PC-9 (cell line): ENCODE results near the gene MMP15. TPM values are rescaled to one million over a fixed set of nuclear protein-coding genes. Genes with fewer than 3 reads are reported as not detected.

Experiments
- BruUV-seq: library from RNA; stranded (reverse); fragments of 400-500 nt; replicated peaks from 2 replicates; lab custom pipeline; 2021; lab: Mats Ljungman, UMichigan
- CTCF ChIA-PET: fragments of 300-600 bp; sonication (Branson Sonifier 250); formaldehyde crosslinking; loops from one replicate; lab custom pipeline; 2022; ENCODE audit warnings: antibody characterized with exemption; lab: Charles Lee
- POLR2A ChIA-PET: fragments of 300-600 bp; sonication (Branson Sonifier 250); formaldehyde crosslinking; loops from one replicate; lab custom pipeline; 2022; ENCODE audit warnings: antibody characterized with exemption; ENCODE audit not compliant: unreplicated experiment; lab: Charles Lee
- DNase-seq, 2 experiments: peaks; one replicate each; pipeline versions ENCODE4 v3.0.0 to v3.0.0-alpha.2; 2015 to 2022; ENCODE audit warnings: mixed read lengths in 1 of 2
- H2AFZ ChIP-seq: fragments of 200-600 bp; sonication (generic); 2 replicates; pipeline ENCODE4 v1.8.1; 2017; ENCODE audit warnings: antibody characterized with exemption
- H3F3A ChIP-seq: fragments of 200-600 bp; sonication (generic); 2 replicates; pipeline ENCODE4 v1.8.1; 2017; ENCODE audit warnings: antibody characterized with exemption, mild to moderate bottlenecking, low read depth; ENCODE audit not compliant: insufficient read depth
- H3K27ac ChIP-seq: fragments of 200-600 bp; sonication (generic); 2 replicates; pipeline ENCODE4 v1.6.1; 2016; ENCODE audit warnings: mixed run types
- H3K27me3 ChIP-seq: fragments of 200-600 bp; sonication (generic); 2 replicates; pipeline ENCODE4 v1.6.1; 2016; ENCODE audit warnings: low read depth, mixed run types; ENCODE audit not compliant: insufficient read depth
- H3K36me3 ChIP-seq: fragments of 200-600 bp; sonication (generic); 2 replicates; pipeline ENCODE4 v1.6.1; 2016; ENCODE audit warnings: low read depth, mixed run types
- H3K4me1 ChIP-seq: fragments of 200-600 bp; sonication (generic); replicated peaks from 2 replicates; pipeline ENCODE4 v1.6.1; 2016; ENCODE audit warnings: mixed run types; ENCODE audit not compliant: insufficient read depth
- H3K4me2 ChIP-seq: fragments of 200-600 bp; sonication (generic); 2 replicates; pipeline ENCODE4 v1.6.1; 2017; ENCODE audit warnings: mixed run types
- H3K4me3 ChIP-seq: fragments of 200-600 bp; sonication (generic); 2 replicates; pipeline ENCODE4 v1.6.1; 2016; ENCODE audit warnings: mixed run types
- H3K79me2 ChIP-seq: fragments of 200-600 bp; sonication (generic); 2 replicates; pipeline ENCODE4 v1.6.1; 2017; ENCODE audit warnings: low read depth, mixed run types
- H3K9me2 ChIP-seq: fragments of 200-600 bp; sonication (generic); 2 replicates; pipeline ENCODE4 v1.8.1; 2017; ENCODE audit warnings: mild to moderate bottlenecking; ENCODE audit not compliant: insufficient read depth
- H3K9me3 ChIP-seq: fragments of 200-600 bp; sonication (generic); 2 replicates; pipeline ENCODE4 v1.8.1; 2016; ENCODE audit warnings: low read depth; ENCODE audit not compliant: insufficient read depth
- H4K20me1 ChIP-seq: fragments of 200-600 bp; sonication (generic); 2 replicates; pipeline ENCODE4 v1.8.1; 2017; ENCODE audit not compliant: insufficient read depth
- EZH2 ChIP-seq: fragments of 200-600 bp; sonication (generic); IDR thresholded peaks from 2 replicates; pipeline ENCODE4 v1.8.0; 2017; ENCODE audit warnings: antibody characterized with exemption, low read depth
- intact Hi-C: fragments of 100-400 bp; cut with micrococcal nuclease; formaldehyde crosslinking; loops from one replicate; pipeline ENCODE4 v1.10.0; 2022; ENCODE audit not compliant: unreplicated experiment
- total RNA-seq: library from RNA; stranded (reverse); gene quantifications from 2 replicates; pipeline ENCODE4 v1.2.3, GENCODE V29; 2021
- TF ChIP-seq, protein P1 (sequence below): fragments of 200-600 bp; sonication (generic); conservative IDR thresholded peaks from 2 replicates; pipeline ENCODE4 v1.6.1; 2017; ENCODE audit warnings: mixed run types, antibody characterized with exemption, mild to moderate bottlenecking, moderate library complexity

The MMP15 gene
- total RNA-seq, 1 experiment from 2014 or later: 20.1 TPM

DNA sequence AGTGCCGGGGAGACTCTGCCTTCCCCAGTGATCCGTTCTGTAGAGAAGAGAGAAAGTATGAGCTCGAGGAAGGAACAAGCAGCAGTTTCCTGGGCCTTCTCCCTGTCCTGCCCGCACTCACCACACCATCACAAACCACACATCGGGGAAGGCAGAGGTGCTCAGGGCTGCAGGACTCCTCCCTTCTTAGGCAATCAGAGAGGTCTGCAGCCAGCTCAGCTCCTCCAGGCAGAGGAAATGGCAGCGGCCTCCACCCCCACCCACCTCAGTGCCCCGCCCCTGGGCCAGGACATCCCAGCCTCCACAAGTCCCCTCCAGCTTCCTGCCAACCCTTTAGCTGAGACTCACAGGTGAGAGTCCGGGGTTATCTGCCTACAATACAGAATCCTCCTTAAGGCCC is 27.1 kb upstream of the MMP15 start:
- intact Hi-C loops: loop anchor here (2.0 to 5.0 kb wide), 2 partner anchors 81 to 202 kb away; no protein-coding TSS in a partner anchor
- Histone ChIP-seq H2AFZ (no peak overlapping the region), H3K79me2 (peaks cover 34% of the 10 kb centered on the region), H3K4me3 (peak overlapping the region; percentile 89; the same call in 1 of the 2 replicates), H4K20me1 (no peaks in the 10 kb centered on the region), H3K27ac (peak overlapping the region; percentile 42), H3K4me1 (peaks cover 51% of the 10 kb centered on the region), H3K27me3 (no peaks in the 10 kb centered on the region), H3F3A (peaks cover 32% of the 10 kb centered on the region), H3K9me2 (no peaks in the 10 kb centered on the region), H3K4me2 (peak overlapping the region; percentile 100), H3K9me3 (no peaks in the 10 kb centered on the region), H3K36me3 (peaks cover 8% of the 10 kb centered on the region; the same call in 1 of the 2 replicates)
- ChIA-PET CTCF (no interaction called here), POLR2A (no interaction called here)
- peak; percentile 65 to 72 for DNase-seq
- TF ChIP-seq, protein P1, sequence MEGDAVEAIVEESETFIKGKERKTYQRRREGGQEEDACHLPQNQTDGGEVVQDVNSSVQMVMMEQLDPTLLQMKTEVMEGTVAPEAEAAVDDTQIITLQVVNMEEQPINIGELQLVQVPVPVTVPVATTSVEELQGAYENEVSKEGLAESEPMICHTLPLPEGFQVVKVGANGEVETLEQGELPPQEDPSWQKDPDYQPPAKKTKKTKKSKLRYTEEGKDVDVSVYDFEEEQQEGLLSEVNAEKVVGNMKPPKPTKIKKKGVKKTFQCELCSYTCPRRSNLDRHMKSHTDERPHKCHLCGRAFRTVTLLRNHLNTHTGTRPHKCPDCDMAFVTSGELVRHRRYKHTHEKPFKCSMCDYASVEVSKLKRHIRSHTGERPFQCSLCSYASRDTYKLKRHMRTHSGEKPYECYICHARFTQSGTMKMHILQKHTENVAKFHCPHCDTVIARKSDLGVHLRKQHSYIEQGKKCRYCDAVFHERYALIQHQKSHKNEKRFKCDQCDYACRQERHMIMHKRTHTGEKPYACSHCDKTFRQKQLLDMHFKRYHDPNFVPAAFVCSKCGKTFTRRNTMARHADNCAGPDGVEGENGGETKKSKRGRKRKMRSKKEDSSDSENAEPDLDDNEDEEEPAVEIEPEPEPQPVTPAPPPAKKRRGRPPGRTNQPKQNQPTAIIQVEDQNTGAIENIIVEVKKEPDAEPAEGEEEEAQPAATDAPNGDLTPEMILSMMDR: no peak
- no peak for TF ChIP-seq EZH2
- BruUV-seq: no TSS peak

DNA sequence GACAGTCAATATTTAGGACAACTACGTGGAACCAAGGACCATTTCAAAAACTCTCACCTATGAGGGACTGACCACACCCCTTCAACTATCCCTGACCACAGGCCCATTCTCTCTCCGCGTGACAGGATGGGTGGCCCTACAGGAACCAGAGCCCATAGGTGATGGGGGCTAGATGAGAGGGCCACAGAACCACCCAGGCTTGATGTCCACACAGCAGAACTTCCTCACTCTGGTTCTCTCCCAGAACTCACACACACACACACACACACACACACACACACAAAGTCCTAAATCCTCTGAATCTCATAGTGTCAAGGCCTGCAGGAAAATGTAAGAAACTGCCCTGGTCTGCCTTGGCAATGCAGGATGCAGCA is 26.6 kb upstream of the MMP15 start:
- Histone ChIP-seq H3K27ac (peak overlapping the region; percentile 42), H3K9me2 (no peaks in the 10 kb centered on the region), H4K20me1 (no peaks in the 10 kb centered on the region), H3K27me3 (no peaks in the 10 kb centered on the region), H3K4me1 (peaks cover 46% of the 10 kb centered on the region), H3F3A (peaks cover 30% of the 10 kb centered on the region), H3K4me2 (peak overlapping the region; percentile 100), H3K9me3 (no peaks in the 10 kb centered on the region), H2AFZ (no peak overlapping the region), H3K36me3 (peaks cover 9% of the 10 kb centered on the region), H3K79me2 (peaks cover 34% of the 10 kb centered on the region), H3K4me3 (peak overlapping the region; percentile 89)
- no peak for DNase-seq
- intact Hi-C loops: loop anchor here (2.0 to 5.0 kb wide), 2 partner anchors 82 to 202 kb away; no protein-coding TSS in a partner anchor
- ChIA-PET POLR2A (no interaction called here), CTCF (interaction anchor here (0.5 kb wide), 1 partner anchor 556 kb away, joined by 18 read pairs; no protein-coding TSS in a partner anchor)
- no TSS peak for BruUV-seq
- no peak for TF ChIP-seq EZH2
- TF ChIP-seq, protein P1: no peak; the same call in 1 of the 2 replicates

DNA sequence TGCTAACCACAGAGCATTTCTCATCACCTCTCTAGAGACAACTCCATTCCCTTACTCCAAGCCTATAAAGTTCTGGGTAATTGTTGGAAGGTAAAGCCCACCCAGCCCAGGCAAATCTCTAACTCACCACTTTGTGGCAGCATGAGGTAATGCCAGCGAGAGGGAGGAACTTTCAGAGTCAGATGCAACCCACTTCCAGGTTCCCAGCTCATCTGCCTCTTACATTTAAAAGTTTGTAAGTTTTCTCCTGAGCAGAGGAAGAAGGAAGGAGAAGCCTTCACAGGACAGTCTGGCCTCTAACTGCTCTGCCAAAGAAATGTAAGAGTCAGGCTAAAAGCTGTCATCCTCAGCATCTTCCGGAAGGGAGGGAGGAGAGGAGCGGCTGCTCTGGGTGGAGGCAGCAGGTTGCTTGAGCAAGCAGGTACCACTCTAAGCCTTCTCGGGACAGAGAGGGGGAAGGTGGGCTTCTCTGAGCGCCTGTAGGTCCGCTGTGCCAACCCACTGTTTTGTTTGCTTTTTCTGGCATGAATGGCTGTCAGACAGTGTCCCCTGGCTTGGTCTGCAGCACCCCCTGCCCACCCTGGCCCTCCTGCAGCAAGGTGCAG is 26.1 kb upstream of the MMP15 start:
- H3K79me2 ChIP-seq: peaks cover 29% of the 10 kb centered on the region
- CTCF ChIA-PET: interaction anchor here (0.5 to 0.7 kb wide), 6 partner anchors 12 to 666 kb away, joined by 4 to 18 read pairs (median 7); partner anchors contain the start of gene KATNB1

More for the DNA sequence above, 26.1 kb upstream of the MMP15 start:
- peak overlapping the region; percentile 100 for H3K4me2 ChIP-seq
- BruUV-seq: TSS peak; percentile 23
- no peak for TF ChIP-seq EZH2
- TF ChIP-seq, protein P1: no peak
- POLR2A ChIA-PET: interaction anchor here (0.6 kb wide), 1 partner anchor 43 kb away, joined by 20 read pairs; no protein-coding TSS in a partner anchor
- H3K27ac ChIP-seq: peak overlapping the region; percentile 42
- H3K27me3 ChIP-seq: no peaks in the 10 kb centered on the region
- H3K9me2 ChIP-seq: no peaks in the 10 kb centered on the region
- H4K20me1 ChIP-seq: no peaks in the 10 kb centered on the region
- peaks cover 25% of the 10 kb centered on the region for H3F3A ChIP-seq
- intact Hi-C loops: loop anchor here (2.0 to 5.0 kb wide), 2 partner anchors 82 to 203 kb away; no protein-coding TSS in a partner anchor
- peaks cover 42% of the 10 kb centered on the region for H3K4me1 ChIP-seq
- peak overlapping the region; percentile 89 for H3K4me3 ChIP-seq
- H3K36me3 ChIP-seq: peaks cover 13% of the 10 kb centered on the region
- DNase-seq: no peak
- H3K9me3 ChIP-seq: no peaks in the 10 kb centered on the region
- H2AFZ ChIP-seq: peak overlapping the region; percentile 46; the same call in 1 of the 2 replicates
